ENCODE data around the gene APOL4.
"Not testable (repeated sequence)": the region's sequence is repeated elsewhere in the genome, so short reads cannot be mapped to it uniquely, and the experiment has no call there.

The APOL4 gene

GRCh38 chr22:36208162-36208765, 6.7 kb upstream of the APOL4 start:
- Histone ChIP-seq H2AFZ (ENCODE audit: low read length, unreplicated experiment) (no peak overlapping the region), H3K4me1 (ENCODE audit: control insufficient read depth, insufficient read depth, low read length, unreplicated experiment) (no peaks in the 10 kb centered on the region), H3K27ac (ENCODE audit: low read depth, low read length) (no peak overlapping the region), H3K36me3 (ENCODE audit: insufficient read depth, low read length) (no peaks in the 10 kb centered on the region), H3K4me3 (ENCODE audit: low read depth, low read length) (no peak overlapping the region), H3K79me2 (ENCODE audit: control insufficient read depth, insufficient read depth, low read length, unreplicated experiment) (no peaks in the 10 kb centered on the region), H3K27me3 (ENCODE audit: insufficient read depth, low read length) (0 out of 2 replicates have a peak, but pooled peaks cover 8% of the 10 kb centered on the region)

- 0 out of 2 replicates have a peak, but pooled peaks cover 6% of the 10 kb centered on the region for H3K27me3 ChIP-seq (ENCODE audit: insufficient read depth, low read length)
- no peaks in the 10 kb centered on the region for H3K79me2 ChIP-seq (ENCODE audit: control insufficient read depth, insufficient read depth, low read length, unreplicated experiment)
- no peak overlapping the region for H3K4me3 ChIP-seq (ENCODE audit: low read depth, low read length)
- H2AFZ ChIP-seq (ENCODE audit: low read length, unreplicated experiment): no peak overlapping the region
- H3K4me1 ChIP-seq (ENCODE audit: control insufficient read depth, insufficient read depth, low read length, unreplicated experiment): no peaks in the 10 kb centered on the region
- H3K27ac ChIP-seq (ENCODE audit: low read depth, low read length): no peak overlapping the region
- no peaks in the 10 kb centered on the region for H3K36me3 ChIP-seq (ENCODE audit: insufficient read depth, low read length)
Observed at GRCh38 chr22:36206255-36206654, 4.6 kb upstream of the APOL4 start.

- not testable (repeated sequence) for H3K27me3 ChIP-seq (ENCODE audit: insufficient read depth, low read length); H3K36me3 ChIP-seq (ENCODE audit: insufficient read depth, low read length); H3K4me1 ChIP-seq (ENCODE audit: control insufficient read depth, insufficient read depth, low read length, unreplicated experiment); H3K79me2 ChIP-seq (ENCODE audit: control insufficient read depth, insufficient read depth, low read length, unreplicated experiment); H3K27ac ChIP-seq (ENCODE audit: low read depth, low read length); H3K4me3 ChIP-seq (ENCODE audit: low read depth, low read length); H2AFZ ChIP-seq (ENCODE audit: low read length, unreplicated experiment)
Observed at GRCh38 chr22:36205573-36205972, 4.0 kb upstream of the APOL4 start.

- Histone ChIP-seq H3K79me2 (ENCODE audit: control insufficient read depth, insufficient read depth, low read length, unreplicated experiment) (no peaks in the 10 kb centered on the region), H3K4me3 (ENCODE audit: low read depth, low read length) (no peak overlapping the region), H2AFZ (ENCODE audit: low read length, unreplicated experiment) (no peak overlapping the region), H3K27ac (ENCODE audit: low read depth, low read length) (no peak overlapping the region), H3K27me3 (ENCODE audit: insufficient read depth, low read length) (0 out of 2 replicates have a peak, but pooled peaks cover 6% of the 10 kb centered on the region), H3K4me1 (ENCODE audit: control insufficient read depth, insufficient read depth, low read length, unreplicated experiment) (no peaks in the 10 kb centered on the region), H3K36me3 (ENCODE audit: insufficient read depth, low read length) (no peaks in the 10 kb centered on the region)
Observed at GRCh38 chr22:36204632-36205015, 3.0 kb upstream of the APOL4 start.

GRCh38 chr22:36204001-36204631, 2.5 kb upstream of the APOL4 start:
- 0 out of 2 replicates have a peak, but pooled peaks cover 6% of the 10 kb centered on the region for H3K27me3 ChIP-seq (ENCODE audit: insufficient read depth, low read length)
- no peaks in the 10 kb centered on the region for H3K4me1 ChIP-seq (ENCODE audit: control insufficient read depth, insufficient read depth, low read length, unreplicated experiment)
- H3K36me3 ChIP-seq (ENCODE audit: insufficient read depth, low read length): no peaks in the 10 kb centered on the region
- H3K27ac ChIP-seq (ENCODE audit: low read depth, low read length): no peak overlapping the region
- H3K4me3 ChIP-seq (ENCODE audit: low read depth, low read length): no peak overlapping the region
- no peak overlapping the region for H2AFZ ChIP-seq (ENCODE audit: low read length, unreplicated experiment)
- H3K79me2 ChIP-seq (ENCODE audit: control insufficient read depth, insufficient read depth, low read length, unreplicated experiment): no peaks in the 10 kb centered on the region

GRCh38 chr22:36203441-36203840, 1.8 kb upstream of the APOL4 start:
- not testable (repeated sequence) for H3K36me3 ChIP-seq (ENCODE audit: insufficient read depth, low read length); H3K27ac ChIP-seq (ENCODE audit: low read depth, low read length); H3K4me1 ChIP-seq (ENCODE audit: control insufficient read depth, insufficient read depth, low read length, unreplicated experiment); H3K4me3 ChIP-seq (ENCODE audit: low read depth, low read length); H3K79me2 ChIP-seq (ENCODE audit: control insufficient read depth, insufficient read depth, low read length, unreplicated experiment); H3K27me3 ChIP-seq (ENCODE audit: insufficient read depth, low read length); H2AFZ ChIP-seq (ENCODE audit: low read length, unreplicated experiment)

GRCh38 chr22:36202906-36203305, 1.3 kb upstream of the APOL4 start:
- not testable (repeated sequence) for H3K4me3 ChIP-seq (ENCODE audit: low read depth, low read length); H3K27ac ChIP-seq (ENCODE audit: low read depth, low read length); H3K36me3 ChIP-seq (ENCODE audit: insufficient read depth, low read length); H2AFZ ChIP-seq (ENCODE audit: low read length, unreplicated experiment); H3K27me3 ChIP-seq (ENCODE audit: insufficient read depth, low read length); H3K4me1 ChIP-seq (ENCODE audit: control insufficient read depth, insufficient read depth, low read length, unreplicated experiment); H3K79me2 ChIP-seq (ENCODE audit: control insufficient read depth, insufficient read depth, low read length, unreplicated experiment)

- not testable (repeated sequence) for H3K79me2 ChIP-seq (ENCODE audit: control insufficient read depth, insufficient read depth, low read length, unreplicated experiment); H3K27me3 ChIP-seq (ENCODE audit: insufficient read depth, low read length); H2AFZ ChIP-seq (ENCODE audit: low read length, unreplicated experiment); H3K4me3 ChIP-seq (ENCODE audit: low read depth, low read length); H3K4me1 ChIP-seq (ENCODE audit: control insufficient read depth, insufficient read depth, low read length, unreplicated experiment); H3K36me3 ChIP-seq (ENCODE audit: insufficient read depth, low read length); H3K27ac ChIP-seq (ENCODE audit: low read depth, low read length)
Observed at GRCh38 chr22:36201025-36201424, 584 bp downstream of the APOL4 start.

GRCh38 chr22:36199001-36199551, 2.5 kb downstream of the APOL4 start:
- Histone ChIP-seq H3K36me3 (ENCODE audit: insufficient read depth, low read length) (no peaks in the 10 kb centered on the region), H3K4me3 (ENCODE audit: low read depth, low read length) (no peak overlapping the region), H3K79me2 (ENCODE audit: control insufficient read depth, insufficient read depth, low read length, unreplicated experiment) (no peaks in the 10 kb centered on the region), H3K27ac (ENCODE audit: low read depth, low read length) (no peak overlapping the region), H3K4me1 (ENCODE audit: control insufficient read depth, insufficient read depth, low read length, unreplicated experiment) (no peaks in the 10 kb centered on the region), H3K27me3 (ENCODE audit: insufficient read depth, low read length) (no peaks in the 10 kb centered on the region), H2AFZ (ENCODE audit: low read length, unreplicated experiment) (no peak overlapping the region)

GRCh38 chr22:36198536-36198935, 3.1 kb downstream of the APOL4 start:
- Histone ChIP-seq H3K79me2 (ENCODE audit: control insufficient read depth, insufficient read depth, low read length, unreplicated experiment) (no peaks in the 10 kb centered on the region), H3K27ac (ENCODE audit: low read depth, low read length) (no peak overlapping the region), H3K36me3 (ENCODE audit: insufficient read depth, low read length) (no peaks in the 10 kb centered on the region), H3K27me3 (ENCODE audit: insufficient read depth, low read length) (no peaks in the 10 kb centered on the region), H3K4me3 (ENCODE audit: low read depth, low read length) (no peak overlapping the region), H3K4me1 (ENCODE audit: control insufficient read depth, insufficient read depth, low read length, unreplicated experiment) (no peaks in the 10 kb centered on the region), H2AFZ (ENCODE audit: low read length, unreplicated experiment) (no peak overlapping the region)

- Histone ChIP-seq H3K27ac (ENCODE audit: low read depth, low read length) (no peak overlapping the region), H3K4me1 (ENCODE audit: control insufficient read depth, insufficient read depth, low read length, unreplicated experiment) (no peaks in the 10 kb centered on the region)
Observed at GRCh38 chr22:36197514-36198146, 4.0 kb downstream of the APOL4 start.

More at GRCh38 chr22:36197514-36198146, 4.0 kb downstream of the APOL4 start:
- Histone ChIP-seq H2AFZ (ENCODE audit: low read length, unreplicated experiment) (no peak overlapping the region), H3K36me3 (ENCODE audit: insufficient read depth, low read length) (no peaks in the 10 kb centered on the region), H3K79me2 (ENCODE audit: control insufficient read depth, insufficient read depth, low read length, unreplicated experiment) (no peaks in the 10 kb centered on the region), H3K27me3 (ENCODE audit: insufficient read depth, low read length) (no peaks in the 10 kb centered on the region), H3K4me3 (ENCODE audit: low read depth, low read length) (no peak overlapping the region)

All from ACC112 (cell line).